ENCODE data around the gene CADPS2.

CADPS2 gene

DNA sequence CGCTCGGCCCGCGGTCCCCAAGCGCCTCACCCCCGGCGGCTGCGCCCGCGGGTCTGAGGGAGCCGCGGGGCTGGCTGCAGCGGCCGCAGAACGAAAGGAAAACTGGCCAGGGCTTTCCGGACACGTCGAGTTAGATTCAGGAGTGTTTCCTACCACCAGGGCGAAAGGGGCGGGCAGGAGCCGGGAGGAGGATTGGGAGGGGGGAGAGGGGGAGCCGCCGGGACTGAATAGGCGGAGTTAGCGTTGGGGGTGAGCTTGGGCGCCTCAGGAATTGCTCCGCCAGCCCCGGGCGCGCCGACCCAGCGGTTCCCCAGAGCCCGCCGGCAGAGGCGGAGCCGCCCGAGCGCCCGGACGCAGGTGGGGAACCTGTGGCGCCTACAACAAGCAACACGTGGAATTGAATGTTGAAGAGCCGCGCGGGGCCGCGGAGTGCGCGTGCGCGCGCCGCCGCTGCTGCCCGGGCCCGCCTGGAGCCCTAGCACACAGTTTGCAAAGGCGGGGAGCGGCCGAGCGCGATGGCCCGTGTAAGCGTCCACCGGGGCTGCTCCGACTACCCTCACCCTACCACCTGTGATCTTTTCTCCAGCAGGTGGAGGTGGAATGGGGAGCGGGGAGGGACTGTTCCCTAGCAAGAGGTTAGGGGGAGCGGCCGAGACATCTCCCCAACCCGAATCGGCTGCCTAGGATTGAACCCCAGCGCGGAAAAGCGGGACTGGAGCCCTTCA is at the start of gene CADPS2:
Gene CADPS2, minus strand, starts transcription at position 104 of the 725 bp plus-strand sequence. CDS start 123 bp downstream, outside the sequence.
- FAIRE-seq: no peak

DNA sequence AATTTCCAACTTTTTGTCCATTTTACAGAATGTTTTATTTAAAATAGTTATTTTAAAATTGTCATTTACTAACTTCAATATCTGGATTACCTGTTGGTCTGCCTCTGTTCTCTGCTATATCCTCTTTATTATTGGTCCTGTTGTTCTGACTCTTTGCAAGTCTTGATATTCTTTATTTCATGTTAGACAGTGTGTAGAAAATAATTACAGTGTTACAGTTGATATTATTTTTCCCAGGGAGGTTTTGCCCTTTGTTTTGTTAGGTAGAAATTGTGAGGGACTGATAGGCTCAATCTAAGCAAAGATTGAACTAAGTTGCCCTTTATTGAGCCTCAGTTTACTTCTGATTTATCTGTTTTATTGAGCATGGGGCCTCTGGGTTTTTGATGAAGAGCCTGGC is 49.4 kb upstream of the CADPS2 start:
- no peak for FAIRE-seq

DNA sequence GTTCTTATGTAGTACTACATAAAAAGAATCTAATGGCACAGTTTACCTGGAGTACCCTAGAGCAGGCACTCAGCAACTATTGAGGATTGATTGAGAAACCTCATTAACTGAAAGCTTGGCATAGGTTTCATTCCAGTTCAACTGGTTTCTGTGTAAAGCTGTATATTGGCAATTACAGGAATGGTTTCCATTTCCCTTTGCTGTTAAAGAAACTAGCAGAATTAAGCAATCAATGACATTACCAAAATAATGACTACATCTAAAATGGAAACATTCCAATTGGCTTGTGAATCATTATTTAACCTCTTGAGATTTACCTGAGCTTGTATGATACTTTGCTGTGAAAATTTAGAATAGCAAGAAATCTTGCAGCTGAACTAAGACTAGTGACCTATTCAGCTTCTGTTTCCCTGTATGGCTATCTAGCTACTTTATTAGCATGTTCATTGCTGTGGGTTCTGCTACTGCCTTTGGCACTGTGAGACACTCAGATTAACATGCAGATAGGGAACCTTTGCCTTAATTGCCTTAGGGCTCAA is 33.5 kb upstream of the CADPS2 start:
- no peak for FAIRE-seq

DNA sequence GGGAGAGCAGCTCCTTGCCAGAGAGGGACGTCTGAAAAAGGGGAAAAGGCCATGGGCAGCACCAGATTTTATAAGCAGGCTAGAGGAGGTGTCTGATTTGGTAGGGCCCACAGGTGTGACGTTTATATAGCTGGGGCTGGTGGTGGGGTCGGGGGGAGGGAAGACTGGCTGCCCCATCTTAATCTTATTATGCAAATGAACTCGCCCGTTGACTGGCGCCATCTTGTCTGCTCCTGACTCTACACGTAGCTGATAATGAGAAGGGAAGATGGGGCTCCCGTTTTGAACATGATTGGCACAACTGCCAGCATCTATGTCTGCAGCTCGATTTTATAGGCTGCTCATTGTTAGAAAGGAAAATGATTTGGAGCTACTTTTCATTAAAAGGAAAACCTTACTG is 28.6 kb upstream of the CADPS2 start:
- no peak for FAIRE-seq

DNA sequence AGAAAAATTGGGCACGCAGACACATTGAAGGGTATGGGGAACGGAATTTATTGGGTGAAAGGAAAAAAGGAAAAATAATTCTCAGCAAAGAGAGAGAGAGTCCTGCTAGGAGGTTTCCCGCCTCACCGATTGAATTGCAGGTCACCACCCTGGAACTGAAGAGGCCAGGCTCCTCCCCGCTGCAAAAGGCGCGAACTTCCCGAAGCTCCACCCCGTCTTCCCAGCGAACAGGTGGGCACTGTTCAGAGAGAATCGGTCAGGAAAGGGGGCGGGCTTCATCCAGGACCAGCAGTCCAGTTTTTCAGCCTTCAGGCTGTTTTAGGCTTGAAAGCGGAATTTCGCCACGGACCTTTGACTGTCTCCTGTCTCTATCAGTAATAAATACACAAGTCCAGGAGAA is 27.3 kb upstream of the CADPS2 start:
- FAIRE-seq: no peak

DNA sequence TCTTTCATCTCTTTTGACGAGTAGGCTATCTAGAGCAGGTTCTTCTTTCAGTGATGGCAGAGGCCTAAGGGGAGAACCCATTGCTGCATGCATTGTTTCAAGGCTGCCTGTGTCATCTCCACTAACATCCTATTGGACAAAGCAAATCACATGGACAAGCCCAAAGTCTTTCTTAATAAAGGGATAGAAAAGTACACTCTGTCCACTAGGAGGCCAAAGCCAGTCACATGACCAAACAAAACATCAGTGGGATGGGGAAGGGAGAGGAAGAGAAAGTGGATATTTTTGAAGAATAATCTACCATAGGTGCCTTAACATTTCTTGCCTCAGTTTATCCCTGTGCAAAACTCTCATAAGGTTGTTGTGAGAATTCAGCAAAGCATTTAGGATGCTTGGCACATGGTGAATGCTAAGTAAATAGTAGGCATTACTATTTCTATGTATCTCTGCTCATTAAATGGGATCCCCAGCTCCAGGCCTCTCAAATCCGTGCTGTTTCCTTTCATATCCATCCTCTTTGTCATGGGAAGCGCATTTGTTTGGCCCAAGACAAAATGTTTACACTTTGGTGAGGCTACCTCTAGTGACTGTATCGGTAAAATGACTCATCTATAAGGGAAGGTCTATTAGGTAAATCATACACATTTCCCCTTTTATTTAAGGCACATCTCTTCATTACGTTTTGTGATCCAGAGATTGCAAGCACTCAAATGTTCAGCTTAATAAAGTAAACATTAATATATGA is 16.7 kb upstream of the CADPS2 start:
- FAIRE-seq: no peak

DNA sequence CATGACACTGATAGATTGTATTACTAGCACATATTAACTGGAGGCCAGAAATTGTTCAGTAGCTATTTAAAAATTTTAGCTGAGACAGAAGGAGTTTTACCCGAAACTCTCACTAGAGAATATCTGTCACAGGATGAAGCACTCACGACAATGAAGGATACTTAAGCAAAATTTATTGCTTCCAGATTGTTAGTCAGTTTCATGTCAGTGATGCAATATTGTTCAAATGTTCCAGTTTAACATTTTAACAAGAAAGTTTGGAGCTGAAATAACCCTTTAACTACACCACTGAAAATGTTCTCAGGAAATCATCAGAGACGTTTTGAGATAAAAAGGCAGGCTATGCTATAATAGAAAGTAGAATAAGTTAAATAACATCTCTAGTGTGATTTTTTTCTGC is 15.0 kb upstream of the CADPS2 start:
- FAIRE-seq: no peak

DNA sequence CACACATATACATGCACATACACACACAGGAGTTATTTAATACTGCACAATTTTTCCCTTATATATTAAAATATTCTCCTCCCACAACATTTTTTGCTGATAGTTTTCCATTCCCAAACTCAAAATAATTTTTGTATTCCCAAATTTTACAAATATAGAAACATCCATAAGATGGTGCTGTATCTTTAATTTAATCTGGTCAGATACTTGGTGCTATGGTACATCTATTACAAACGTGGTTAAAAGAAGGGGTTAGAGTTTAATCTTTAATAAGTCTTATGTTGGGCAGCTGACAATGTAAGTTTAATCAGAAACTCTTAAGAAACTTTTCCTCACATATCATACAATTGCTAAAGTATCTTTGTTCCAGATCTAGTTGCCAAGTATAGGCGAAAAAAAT is 10.2 kb upstream of the CADPS2 start:
- FAIRE-seq: no peak

DNA sequence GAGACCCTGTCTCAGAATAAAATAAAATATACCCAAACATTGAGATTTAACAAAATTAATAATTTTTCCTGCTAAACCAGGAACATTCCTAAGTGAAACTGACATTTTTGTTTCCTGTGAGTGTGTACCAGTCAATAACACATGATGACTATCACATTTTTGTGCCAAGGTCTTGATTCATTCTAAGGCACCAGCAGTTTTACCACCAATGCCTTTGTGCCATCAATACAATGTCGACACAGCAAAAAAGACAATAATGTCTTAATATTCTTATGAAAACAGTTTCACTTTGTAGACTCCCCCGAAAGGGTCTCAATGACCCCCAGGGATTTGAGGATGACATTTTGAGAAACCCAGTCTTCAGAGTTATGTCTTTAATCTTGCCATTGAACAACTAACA is 7.2 kb upstream of the CADPS2 start:
- no peak for FAIRE-seq

DNA sequence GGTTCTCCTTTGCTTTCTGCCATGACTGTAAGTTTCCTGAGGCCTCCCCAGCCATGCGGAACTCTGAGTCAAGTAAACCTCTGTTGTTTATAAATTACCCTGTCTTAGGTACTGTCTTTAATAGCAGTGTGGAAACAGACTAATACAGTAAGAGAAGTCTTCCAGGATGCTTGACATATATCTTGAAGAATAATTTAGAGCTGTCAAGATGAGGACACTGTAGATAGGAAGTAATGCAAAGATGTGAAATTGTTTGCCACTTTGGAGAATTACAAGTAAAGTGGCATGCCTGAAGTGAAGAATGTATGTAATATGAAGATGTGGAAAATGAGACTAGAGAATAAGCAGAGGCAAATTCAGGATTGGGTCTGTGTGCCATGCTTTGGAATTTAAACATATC is 2.9 kb upstream of the CADPS2 start:
- FAIRE-seq: no peak

DNA sequence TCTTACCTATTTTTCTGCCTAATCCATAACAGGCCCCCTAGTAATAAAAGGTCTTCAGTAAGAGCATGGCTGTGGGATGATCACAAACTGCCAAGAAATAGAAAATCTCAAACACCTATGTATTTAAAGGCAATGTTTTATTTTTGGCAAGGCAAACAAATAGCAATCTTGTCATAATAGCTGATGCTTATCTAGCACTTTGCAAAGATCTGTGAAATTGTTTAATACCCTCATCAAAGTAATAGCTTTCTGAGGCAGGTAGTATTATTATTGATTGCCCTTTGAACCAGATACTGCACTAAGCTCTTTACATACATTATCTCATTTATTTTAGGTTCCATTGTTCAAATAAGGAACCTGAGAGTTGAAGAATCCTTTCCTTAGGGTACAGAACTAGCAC is 1.6 kb upstream of the CADPS2 start:
- FAIRE-seq: no peak

DNA sequence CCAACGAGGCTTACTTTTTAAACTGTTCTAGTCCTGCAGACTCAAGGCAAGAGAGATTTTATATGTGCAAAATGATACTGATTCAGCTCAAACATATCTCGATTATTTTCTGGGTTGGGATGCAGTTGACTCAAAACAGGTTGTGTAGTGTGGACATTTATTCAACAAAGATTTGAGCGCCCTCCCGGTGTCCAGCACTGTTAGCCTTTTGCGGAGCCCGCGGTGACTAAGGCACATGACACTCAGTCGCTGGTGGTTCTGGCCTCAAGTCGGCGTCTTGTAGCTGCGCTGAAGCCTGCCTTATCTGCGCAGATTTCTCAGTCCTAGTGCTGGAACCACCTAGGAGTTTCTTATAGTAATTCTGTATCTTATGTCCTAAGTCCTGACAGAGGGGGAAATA is 938 bp upstream of the CADPS2 start:
- FAIRE-seq: no peak

DNA sequence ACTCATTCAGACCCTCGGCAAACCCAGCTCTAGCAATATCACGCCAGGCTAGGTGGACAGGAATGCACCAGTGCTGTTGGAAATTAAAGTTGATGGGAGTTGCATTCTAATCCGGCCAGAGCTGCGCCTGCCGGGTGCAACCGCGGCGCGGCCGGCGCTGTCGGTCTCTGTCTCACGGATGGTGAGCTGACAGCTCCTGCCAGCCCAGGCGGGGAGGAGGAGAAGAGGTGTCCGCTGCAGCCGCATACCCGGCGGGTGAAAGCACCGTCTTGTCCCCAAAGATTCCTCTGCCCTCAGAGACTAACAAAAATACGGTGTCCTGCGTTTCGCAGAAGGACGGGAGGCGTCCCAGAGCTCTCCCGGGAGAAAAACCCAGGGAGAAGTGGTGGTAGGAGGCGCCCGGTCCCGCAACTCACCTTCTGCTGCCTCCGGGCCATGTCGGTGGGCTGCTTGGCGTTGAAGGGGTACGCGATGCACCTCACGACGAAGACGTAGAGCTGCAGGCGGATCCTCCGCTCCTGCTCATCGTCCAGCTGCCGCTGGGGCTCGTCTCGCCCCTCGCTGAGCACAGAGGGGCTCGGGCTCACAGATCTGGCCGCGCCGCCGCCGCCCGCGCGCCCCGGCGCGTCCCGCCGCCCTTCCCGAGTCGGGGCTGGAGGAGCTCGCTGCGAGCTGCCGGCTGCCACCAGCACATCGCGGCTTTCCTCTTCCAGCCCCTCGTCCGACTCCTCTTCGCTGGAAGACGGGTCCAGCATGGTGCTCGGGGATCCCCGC is 490 bp downstream of the CADPS2 start:
- FAIRE-seq: no peak

DNA sequence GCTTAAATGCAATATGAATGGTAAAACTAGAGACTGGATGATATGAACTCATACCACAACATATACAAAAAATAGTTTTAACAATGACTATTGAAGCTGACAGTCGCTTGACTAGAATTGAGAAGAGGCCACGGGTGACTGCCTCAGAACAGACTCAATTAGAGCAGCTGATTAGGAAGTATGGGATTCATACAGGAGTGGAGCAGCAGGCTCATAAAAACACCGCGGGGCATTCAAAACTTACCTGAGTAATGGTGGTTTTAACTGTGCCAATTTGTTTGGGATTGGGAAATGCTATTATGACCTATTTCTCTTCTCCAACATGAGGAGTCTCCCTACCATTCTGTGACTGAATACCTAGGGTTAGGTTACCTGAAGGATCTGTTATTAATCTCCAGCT is 2.1 kb downstream of the CADPS2 start:
- FAIRE-seq: no peak

DNA sequence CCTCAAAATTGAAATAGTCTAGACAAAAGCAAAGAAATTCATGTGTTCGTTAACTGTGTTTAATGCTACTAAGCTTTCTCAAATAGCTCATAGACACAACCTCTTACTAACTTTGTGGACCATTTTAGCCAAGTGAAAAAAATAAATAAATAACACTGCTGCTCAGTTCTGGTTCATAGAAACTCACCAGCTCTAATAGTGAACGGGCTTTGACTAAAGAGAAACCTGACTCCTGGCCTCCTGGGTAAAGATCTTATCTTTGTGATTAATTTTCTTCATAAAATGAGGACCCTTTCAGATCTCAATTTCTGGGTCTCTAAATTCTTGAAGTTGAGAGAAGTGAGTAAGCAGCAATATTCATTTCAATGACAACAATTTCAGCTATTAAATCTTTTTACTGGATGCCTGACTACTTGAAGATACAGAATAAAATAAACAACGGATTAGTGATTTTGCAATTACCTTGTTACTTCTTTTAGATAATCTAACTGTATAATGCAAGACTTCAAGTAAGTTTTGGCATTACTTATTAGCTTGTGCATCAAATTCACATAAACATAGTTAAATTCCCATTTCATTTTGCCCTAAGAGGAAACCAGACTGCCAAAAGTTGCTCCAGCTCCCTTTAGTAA is 3.1 kb downstream of the CADPS2 start:
- FAIRE-seq: no peak

DNA sequence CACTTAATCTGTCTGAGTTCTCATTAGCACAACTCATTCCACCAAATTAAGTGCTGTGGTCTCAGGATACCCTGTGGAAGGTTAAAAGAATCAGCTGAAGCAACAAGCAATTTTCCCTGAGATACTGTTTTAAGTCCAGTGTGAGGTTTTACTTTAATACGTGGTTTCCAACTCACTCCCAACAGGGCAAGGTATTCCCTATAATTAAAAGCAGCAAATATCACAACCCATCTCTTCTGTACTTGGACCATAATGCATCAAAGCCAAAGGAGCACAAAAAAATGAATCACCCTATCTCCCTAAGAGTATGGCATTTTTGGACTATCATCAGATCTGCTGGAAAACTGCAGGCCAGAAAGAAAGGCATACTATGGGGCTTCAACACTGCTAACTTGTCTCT is 4.9 kb downstream of the CADPS2 start:
- FAIRE-seq: no peak

DNA sequence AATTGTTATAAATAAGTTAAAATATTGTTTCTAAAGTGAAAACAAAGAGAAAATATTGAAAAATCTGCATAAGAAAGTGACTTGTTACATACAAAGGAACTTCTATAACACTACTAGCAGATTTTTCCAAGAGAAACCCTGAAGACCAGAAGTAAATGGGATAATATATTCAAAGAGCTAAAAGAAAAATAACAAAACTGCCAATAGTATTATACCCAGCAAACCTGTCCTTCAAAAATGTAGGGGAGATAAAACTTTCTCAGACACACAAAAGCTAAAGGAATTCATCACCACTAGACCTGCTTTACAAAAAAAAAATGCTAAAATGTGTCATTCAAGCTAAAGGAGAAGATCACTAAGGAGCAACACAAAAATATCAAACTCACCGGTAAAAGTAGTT is 17.0 kb downstream of the CADPS2 start:
- FAIRE-seq: no peak

DNA sequence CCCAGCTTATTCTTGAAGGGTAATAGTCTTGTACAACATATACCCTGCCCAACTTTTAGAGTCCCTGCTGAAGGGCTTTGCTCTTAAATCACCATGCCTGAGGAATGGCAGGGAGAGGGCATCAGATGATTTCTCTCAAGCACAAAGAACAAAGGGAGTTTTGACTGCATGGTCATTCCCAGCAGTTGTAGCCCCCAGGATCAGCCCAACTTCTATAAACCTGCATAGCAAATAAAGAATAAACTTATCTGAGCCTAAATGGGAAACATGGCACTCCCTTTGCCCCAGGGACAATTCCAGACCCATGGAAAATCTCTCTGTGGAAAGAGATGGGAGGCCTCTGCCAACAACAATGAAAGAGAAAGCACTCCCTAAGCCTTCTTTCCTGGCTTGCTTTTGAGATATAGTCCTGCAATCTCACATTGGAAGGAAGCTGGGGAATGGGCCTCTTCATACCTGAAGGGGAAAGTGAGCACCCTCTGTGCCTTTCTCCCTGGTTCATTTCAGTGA is 18.7 kb downstream of the CADPS2 start:
- no peak for FAIRE-seq

DNA sequence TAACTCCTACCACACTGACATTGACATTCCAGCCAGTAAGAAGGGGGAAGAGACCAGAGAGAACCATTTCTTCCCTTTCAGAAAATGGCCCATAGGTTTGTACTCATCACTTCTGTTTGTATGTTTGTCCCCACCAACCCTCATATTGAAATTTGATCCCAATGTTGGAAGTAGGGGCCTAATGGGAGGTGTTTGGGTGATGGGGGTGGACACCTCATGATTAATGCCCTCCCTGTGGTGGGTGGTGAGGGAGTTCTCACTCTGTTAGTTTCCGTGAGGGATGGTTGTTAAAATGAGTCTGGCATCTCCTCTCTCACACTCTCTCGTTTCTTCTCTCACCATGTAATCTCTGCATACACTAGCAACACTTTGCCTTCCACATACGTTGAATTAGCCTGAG is 21.4 kb downstream of the CADPS2 start:
- no peak for FAIRE-seq

DNA sequence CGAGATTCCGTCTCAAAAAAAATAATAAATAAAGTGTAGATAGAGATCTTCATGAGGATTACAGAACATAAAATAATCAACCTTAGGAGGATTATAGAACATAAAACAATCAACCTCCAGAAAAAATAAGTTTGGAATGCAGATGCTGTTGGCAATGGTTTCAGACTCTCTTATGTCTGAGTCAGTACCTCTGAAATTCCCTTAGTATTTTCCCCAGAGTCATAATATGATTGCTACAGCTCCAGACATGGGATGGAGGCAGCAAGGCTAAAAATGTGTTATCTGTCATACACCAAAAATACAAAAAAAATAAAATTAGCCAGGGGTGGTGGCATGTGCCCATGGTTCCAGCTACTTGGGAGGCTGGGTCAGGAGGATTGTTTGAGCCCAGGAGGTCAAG is 22.2 kb downstream of the CADPS2 start:
- no peak for FAIRE-seq

DNA sequence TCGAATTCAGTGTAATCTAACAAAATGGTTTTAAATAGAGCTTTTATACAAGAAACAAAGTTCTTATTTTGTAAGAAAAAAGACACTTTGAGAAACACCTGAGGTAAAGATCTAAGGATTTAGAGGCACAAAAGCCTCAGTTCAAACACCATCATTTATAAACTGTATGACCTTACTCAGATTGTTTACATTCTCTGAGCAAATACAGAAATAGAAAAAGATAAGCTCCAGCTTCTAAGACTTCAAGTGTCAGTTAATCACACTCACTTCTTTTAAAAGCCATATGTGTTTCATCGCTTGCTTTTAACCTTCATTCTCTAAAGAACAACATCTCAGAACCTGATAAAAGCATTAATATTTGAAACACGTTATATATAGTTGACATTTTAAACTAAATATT is 27.9 kb downstream of the CADPS2 start:
- no peak for FAIRE-seq

DNA sequence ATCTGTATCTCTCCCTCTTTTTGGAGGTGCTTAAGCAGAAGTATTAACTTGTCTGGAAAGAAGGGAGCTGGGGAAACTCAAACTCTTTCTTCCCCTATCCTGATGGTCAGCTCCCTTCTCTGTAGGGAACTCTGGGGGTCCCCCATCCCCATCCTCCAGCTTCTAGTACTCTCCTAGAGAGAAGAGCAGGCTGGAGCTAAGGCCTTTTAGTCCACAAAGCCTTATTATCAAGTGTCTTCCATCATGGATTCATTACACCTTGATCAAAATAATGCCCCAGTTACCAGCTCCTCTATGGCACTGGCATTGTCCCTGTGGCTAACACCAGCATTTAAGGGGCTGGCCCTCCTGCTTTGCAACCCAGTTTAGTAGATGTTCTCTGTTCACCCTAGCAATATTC is 35.7 kb downstream of the CADPS2 start:
- no peak for FAIRE-seq

DNA sequence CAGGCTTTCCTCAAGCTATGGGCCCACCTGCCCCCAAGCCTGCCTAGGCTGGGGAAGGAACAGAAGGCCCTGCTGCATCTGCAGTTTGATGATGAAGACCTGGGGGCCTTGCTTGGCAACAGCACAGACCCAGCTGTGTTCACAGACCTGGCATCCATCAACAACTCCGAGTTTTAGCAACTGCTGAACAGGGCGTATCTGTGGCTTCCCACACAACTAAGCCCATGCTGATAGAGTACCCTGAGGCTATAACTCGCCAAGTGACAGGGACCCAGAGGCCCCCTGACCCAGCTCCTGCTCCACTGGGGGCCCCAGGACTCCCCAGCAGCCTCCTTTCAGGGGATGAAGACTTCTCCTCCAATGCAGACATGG is 36.3 kb downstream of the CADPS2 start:
- no peak for FAIRE-seq

All from G401.6 (cell line).